NCI-H1105 (cell line): ENCODE data around the gene ANKRD7.
A peak's percentile ranks its signal among the peaks of the same experiment; 100 is the strongest.

Source experiments
- DNase-seq: peaks from one replicate; lab custom pipeline; 2025; lab: John Stamatoyannopoulos, UW

ANKRD7 gene, protein sequence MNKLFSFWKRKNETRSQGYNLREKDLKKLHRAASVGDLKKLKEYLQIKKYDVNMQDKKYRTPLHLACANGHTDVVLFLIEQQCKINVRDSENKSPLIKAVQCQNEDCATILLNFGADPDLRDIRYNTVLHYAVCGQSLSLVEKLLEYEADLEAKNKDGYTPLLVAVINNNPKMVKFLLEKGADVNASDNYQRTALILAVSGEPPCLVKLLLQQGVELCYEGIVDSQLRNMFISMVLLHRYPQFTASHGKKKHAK

DNA sequence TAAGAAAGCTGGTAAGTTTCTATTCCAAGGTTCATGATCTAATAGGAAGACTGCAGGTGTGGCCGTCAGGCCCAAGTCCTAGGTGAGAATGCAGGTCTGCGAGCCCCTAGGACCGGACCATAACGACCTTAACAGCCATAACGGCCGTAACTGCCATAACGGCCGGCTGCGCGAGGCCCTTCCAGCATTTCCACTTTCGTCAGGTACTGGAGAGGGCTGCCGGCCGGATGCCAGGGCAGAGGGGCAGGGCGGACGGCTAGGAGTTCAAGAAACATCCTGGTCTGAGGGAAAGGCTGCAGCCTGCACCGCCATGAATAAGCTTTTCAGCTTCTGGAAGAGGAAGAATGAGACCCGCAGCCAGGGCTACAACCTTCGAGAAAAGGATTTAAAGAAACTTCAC lies at the start of gene ANKRD7:
Gene ANKRD7, plus strand, starts transcription at position 184 of the 400 bp plus-strand sequence. Its CDS starts 127 bp downstream, at position 311.
- no peak for DNase-seq

DNA sequence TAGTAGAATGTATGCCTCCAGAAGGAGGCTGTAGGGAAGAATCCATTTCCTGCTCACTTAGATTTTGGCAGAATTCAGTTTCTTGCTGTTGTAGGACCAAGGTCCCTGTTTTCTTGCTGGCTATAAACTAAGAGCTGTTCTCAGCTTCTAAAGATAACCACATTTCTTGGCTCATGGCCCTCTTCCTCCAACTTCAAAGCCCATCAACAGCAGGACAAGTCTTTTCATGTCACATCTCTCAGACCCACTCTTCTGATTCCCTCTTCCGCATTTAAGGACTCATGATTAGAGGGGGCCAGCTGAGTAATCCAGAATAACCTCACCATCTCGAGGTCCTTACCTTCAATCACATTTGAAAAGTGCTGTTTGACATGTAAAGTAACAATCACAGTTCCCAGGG lies 48.8 kb upstream of the ANKRD7 start:
- no peak for DNase-seq

DNA sequence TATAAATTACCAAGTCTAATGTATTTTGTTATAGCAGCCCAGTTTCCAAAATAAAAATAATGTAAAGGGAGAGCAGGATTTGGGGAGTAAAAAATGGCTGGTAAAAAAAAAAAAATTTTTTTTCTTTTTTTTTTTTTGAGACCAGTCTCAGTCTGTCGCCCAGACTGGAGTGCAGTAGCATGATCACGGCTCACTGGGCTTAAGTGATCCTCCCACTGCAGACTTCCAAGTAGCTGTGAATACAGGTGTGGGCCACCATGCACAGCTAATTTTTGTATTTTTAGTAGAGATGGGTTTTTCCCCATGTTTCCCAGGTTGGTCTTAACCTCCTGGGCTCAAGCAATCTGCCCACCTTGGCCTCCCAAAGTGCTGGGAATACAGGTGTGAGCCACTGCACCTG lies 45.3 kb upstream of the ANKRD7 start:
- DNase-seq = no peak

DNA sequence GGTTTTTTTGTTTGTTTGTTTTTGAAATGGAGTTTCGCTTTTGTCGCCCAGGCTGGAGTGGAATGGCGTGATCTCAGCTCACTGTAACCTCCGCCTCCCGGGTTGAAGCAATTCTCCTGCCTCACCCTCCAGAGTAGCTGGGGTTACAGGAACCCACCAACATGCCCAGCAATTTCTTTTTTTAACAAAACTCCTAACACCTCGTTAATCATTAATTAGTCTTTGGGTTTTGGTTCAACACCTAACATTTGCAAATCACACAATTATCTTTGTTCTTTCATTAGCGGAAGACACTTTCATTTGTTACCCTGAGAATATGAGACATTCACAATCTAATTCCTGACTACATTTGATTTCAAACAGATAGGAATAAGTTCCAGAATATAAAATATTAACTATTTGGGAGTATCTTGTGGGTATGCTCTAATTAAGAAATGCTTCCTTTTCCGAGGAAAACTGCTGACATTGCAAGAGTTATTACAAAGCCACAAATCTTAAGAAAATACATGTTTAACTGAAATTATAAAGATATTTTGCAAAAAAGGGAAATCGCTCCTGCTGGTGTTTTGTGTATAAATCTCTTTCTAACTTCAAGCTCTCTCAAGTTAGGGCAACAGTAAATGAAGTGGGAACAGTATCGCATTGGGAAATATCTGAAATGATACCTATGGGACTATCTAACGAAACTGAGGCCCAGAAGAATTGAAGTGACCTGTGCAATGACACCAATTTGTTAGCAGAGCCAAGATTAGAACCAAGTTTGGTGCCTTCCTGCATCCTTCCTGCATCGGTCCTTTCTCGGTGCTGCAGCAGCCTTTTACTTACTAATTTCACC lies 41.7 kb upstream of the ANKRD7 start:
- peak; percentile 4 for DNase-seq

DNA sequence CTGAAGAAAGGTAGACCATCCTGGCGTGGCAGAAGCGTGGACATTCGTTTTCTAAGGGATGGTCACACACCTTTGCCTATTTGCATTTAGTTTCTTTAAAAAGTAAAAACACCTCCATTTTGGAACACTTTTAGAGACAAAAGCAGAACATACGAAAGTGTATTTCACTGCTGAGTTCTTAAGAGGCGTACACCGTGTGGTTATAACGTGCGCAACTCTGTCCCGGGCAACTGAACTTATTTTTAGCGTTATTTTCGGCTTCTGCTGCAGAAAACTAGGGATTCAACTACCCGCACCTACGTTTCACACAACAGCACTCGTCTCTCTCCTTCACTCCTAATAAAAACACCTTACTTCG lies 41.1 kb upstream of the ANKRD7 start:
- no peak for DNase-seq

DNA sequence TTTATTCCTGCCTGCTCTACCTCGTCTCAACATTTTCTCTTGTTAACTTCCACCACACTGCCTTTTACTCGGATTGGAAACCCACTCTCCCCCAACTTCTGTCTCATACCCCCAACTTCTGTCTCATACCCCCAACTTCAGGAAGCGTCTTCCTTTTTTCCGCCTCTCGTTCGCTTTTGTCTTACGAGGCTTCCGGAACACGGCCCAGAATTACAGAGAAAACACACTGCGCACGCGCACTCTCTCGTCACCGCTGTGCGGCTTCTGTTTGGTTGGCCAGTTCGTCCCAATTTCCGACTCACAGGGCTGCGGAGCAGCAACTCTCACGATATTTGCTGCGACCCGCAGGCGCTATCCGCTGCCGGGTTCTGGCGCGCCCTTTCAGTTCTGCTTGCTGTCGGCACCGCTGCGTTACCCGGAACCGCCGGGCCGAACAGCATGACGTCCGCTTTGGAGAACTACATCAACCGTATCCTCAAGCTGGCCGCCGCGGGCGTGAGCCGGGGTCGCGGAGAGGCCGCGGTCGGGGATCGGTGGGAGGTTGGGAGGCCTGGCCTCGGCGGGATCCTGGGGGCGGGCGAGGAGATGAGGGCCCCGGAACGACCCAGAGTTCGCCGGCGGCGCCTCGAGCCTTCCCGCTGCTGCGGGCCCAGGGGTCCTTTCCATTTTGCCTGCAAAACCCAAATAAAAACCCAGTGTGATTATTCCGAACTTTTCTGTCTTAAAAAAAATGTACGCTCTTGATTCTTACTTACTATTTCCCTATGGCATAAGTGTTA lies 40.5 kb upstream of the ANKRD7 start, which contains the start of gene LSM8:
Gene LSM8, plus strand, starts transcription at position 379 of the 779 bp plus-strand sequence. Its CDS starts 60 bp downstream, at position 439.
- DNase-seq = peak; percentile 94

DNA sequence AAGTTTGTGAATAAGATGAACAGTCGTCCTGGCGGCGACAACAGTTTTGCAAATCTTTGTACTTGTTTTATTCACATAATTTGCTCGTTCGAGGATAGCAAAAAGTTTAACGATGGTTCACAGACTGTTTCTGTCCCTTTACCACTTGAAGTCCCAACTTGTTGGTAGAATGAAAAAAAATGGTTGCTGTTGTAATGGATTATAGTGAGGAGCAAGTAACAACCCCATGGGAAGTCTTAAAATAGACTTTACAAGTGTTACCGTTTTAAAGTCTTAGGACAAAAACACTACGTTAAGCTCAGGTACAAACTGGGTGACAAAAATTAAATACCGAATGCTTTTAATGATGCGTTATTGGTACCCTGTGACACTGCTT lies 40.0 kb upstream of the ANKRD7 start:
- no peak for DNase-seq

DNA sequence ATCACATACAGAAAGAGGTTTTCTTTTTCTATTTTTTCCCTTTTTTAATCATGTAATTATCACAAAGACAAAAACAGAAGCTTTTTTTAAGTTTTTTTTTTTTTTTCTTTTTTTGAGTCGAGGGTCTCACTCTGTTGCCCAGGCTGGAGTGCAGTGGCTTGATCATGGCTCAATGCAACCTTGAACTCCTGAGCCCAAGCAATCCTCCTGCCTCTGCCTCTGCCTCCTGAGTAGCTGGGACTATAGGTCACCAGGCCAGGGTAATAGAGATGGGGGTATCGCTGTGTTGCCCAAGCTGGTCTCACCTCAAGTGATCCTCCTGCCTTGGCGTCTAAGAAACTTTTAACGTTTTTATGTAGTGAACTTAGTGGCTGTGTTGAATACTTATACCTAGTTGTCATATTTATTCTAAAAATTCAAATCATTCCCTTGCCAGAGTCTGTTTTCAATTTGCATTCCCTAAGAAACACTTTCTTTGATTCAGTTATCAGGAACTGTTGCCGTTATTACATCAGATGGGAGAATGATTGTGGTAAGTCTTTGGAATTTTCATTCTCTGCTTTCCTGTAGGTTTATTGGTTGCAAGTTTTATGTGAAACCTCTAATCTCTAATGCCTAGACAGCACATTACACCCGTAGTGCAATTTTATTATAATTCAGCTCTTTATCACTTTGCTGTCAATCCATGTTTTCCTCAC lies 39.2 kb upstream of the ANKRD7 start:
- no peak for DNase-seq

DNA sequence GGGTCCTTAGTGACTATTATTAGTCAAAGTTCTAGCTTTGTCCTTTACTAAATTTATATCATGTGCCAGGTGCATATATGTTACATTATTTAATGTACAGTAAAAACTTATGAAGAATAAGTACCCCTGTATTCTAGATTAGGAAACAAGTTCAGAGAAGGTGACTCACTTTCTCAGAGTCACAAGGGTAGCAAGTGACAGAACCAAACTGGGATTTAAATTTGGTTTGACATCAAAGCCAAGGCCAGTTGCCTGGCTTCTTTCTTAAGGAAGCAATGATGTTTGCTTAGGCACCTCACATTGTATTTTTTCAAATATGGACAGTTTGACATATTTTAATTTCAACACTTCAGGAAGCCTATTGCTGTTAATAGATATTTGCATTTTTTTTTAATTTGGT lies 38.0 kb upstream of the ANKRD7 start:
- no peak for DNase-seq

DNA sequence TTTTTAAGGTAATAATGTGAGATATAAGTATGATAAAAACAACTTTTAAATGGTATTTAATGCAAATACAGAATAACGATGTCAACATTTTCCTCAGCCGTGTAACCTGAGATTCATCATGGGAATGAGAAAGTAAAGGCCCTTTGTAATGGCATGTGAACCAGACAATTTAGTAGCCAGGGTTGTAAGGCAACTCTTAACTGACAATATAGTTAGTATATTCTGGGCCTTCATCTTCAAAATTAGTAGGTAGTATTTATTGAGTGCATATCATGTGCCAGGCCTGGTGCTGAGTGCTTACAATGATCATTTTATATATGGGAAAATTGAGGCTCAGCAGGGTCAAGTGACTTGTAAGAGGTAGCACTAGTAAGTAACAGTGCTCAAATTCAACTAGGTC lies 29.9 kb upstream of the ANKRD7 start:
- DNase-seq = no peak

DNA sequence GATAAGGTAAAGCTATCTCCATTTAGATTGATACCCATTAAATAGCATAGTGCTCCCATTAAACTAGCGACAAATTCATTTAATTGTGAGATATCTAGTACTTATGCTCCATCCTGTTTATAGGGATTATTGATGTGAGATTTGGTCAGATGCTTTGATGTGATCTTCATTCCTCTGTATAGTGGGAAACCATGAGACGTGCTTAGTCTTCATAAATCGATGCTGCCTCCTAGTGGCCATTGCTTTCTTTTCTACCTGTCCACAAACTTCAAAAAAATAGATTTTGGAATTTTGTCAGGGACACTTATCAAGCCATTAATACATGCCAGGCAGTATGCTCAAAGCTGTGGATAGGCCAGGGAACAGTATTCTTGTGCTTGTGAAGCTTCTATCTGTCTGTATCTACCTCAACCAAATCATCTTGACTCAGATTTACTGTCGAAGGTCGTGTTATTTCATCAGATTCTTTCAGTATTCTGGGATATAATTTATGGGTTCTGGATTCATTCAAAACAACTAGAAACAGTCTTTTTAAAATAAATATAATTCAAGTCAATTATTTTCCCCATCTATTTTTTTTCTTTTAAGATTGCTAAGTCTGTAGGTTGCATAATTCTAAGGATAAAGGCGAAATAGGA lies 28.5 kb upstream of the ANKRD7 start:
- peak; percentile 34 for DNase-seq

DNA sequence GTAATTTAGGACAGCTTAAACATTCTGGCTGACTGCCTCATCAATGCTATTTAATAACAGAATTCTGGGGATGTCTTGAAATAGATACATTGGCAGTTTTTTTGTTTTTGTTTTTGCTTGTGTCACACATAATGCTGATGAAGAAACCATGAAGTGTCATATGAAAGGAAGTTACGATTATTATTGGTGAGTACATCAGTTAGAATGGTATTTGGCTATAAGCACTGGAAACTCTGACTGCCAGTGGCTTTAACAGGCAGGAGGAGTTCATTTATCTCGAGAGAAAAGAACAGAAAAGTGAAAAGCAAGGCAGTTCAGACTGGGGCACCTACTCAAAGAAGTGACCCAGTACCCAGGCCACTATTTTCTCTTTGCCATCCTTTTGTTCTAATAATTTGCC lies 22.4 kb upstream of the ANKRD7 start:
- DNase-seq = no peak

DNA sequence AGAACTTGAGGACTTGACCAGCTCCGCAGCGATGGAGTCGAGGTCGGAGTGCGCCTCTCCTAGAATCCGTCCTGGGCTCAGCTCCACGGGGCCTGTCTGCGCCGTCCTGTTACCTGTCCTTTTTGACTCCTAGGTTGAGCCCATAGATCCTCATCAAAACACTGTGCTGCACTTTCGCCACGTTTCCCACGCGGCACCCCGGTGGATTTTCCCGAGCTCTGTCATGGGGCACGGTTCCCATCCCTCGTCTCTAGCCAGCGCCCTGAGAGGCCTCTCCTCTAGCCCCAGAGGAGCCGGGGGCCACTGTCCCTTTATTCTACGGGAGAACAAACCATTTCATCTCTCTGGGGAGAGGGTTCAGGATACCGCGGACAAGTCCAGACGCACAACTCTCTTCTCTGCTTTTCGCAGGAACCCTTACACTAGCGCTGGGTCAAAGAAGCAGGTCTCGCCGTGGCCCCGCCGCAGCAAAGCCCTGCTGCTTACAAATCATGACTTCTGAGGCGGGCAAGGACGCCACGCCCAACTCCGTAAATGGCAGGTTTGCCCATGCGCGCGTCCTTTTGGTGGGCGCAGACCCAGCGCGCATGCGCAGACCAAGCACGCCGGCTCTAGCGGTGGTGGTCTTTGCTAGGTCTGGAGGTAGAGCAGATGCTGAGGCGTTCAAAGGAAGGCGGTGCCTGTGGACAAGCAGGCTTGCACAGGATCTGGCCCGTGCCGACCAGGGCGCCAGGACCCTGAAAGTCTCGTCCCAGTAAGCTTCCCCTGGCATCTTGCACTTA lies 10.3 kb upstream of the ANKRD7 start:
- peak; percentile 90 for DNase-seq

DNA sequence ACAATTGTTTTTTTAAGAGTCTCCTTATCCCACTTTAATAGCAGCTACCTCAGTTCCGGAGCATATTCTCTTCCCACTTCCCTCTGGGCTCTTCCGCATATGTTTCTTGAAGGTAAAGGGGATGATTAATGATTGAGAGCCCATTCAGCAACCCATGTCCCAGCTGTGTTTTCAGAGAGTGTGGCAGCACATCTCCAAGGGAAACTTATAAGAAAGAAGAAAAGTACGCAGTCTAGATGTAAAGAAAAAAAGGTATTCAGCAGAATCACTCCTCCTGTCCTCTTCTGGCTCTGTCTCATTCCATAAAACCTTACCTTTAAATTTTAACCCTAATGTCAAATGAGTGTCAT lies 9.7 kb upstream of the ANKRD7 start:
- DNase-seq = no peak

DNA sequence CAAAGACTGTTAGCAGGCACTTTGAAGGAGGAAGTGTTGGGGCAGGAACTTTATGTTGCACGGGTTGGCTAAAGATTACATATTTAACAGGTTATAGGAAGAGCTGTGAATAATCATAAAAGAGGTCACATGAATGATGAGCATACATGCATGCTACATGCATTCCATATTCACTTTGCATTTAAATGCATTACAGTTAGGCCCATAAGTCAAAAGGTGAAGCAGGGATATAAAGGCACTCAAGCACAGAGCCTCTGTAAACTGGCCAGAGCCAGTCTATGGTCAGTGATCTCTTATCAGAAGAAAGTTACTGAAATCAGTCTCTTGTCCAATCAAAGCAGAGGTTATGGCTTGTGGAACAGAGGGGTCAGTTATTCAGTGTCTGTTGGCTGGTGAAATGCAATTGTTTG lies 7.3 kb upstream of the ANKRD7 start:
- DNase-seq = no peak

DNA sequence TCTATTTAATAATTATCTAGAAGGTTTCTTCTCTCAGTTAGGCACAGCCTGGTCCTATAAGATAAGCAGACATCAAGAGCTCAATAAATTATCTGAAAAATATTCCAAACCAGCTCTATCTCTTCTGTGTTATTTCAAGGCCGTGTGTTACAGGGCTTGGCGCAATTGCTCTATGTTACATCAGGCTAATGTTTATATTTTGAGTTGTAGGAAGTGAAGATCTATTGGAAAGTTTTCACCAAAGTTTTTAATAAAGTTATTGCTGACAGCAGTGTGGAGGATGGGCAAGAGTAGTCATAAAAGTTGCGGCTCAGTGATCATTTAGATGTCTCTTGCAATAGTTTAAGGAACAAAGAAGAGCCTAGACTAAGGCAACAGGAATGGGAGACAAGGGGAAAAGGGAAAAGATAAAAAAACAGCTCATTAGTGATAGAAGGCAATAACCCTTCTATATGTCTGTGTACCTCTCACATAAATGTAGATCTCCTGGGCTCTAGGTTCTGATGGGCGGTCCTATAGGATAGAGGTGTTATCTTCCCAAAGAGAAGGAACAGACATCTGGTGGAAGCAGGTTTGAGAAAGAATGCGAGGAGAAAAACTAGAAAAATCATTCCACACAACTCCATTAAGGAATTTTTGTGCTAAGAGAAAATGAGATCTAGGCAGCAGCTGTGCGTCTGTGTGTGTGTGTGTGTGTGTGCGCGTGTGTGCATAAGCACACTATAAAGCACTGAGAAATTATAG lies 5.9 kb upstream of the ANKRD7 start:
- no peak for DNase-seq

DNA sequence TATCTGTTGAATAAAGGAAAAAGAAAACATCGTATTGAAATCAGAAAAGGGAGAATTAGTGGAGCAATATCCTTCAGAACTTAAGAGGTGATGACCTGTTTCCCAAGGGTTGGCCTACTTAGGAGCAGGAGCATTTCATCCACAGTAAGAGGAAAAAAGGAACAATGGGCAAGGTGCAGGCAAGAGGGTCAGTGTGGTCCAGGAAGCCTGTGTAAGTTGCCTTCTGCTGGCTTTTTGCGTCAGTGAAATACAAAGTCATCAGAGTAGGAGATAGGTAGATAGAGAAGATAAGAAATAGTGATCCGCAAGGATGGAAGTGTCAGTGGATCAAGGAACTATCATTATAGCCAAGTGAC lies 5.4 kb upstream of the ANKRD7 start:
- no peak for DNase-seq

DNA sequence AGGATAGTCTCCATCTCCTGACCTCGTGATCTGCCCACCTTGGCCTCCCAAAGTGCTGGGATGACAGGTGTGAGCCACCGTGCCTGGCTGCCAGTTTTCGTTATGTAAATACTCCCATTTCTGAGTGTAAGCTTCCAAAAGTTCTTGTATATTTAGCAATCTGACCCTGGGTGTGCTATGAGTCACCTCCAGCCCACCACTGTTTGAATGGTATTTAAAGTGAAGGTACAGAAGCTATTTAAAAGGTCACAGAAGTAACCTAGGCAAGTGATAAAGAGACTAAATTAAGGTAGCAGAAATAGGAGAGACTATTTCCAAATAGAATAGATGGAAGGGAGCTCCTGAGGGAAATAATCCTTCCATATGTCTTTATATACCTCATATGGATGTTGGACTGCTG lies 3.9 kb upstream of the ANKRD7 start:
- DNase-seq = no peak

DNA sequence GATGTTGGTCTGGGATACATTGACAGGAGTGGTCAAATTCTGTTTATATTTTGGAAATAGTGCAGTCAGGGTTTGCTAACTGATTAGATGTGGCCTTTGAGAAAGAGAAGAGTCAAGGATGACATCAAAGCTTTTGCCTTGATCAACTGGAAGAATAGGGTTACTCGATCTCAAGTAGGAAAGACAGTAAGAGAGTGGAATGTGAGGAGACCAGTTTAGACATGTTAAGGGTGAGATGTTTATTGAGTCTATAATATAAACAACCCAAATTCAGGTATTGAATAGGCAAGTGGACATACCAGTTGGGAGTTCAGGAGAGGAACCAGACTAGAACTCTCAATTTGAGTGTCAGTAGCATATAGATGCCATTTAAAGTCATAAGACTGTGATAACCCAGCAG lies 1.9 kb upstream of the ANKRD7 start:
- no peak for DNase-seq

DNA sequence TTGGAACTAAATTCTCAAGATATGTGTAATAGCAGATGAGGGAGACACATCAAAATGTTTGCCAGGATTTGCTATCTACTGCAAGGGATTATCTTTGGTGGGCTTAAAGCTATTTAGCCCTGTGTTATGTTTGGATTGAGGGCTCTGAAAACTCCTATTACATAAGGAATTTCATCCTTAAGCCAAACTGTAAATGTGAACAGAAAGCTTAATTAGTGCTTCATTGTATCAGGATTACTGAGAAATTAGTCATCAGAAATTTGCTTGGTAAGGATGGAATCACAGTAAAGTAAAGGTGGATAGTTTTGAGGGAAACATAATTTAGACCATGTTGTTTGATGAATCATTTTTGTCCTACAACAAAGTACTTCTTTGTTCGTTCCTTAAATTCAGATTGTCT lies 8.3 kb downstream of the ANKRD7 start:
- DNase-seq = no peak
